GM10248 (cell line): Measurements from ENCODE around the gene RAB44.

Source experiments
- CTCF ChIA-PET: fragments of 300-600 bp; sonication (Branson Sonifier 250); formaldehyde crosslinking; extraction: SDS; loops from one replicate; lab custom pipeline; 2021; ENCODE audit warnings: antibody characterized with exemption; lab: Yijun Ruan, JAX
- POLR2A ChIA-PET: fragments of 350-650 bp; sonication (Branson Sonifier 250); formaldehyde crosslinking; extraction: SDS; loops from one replicate; lab custom pipeline; 2020; ENCODE audit warnings: antibody characterized with exemption; lab: Yijun Ruan, JAX
- DNase-seq: peaks from one replicate; pipeline ENCODE4 v3.0.0; 2012; ENCODE audit errors: extremely low spot score
- TF ChIP-seq, protein P1 (sequence below): IDR thresholded peaks from 2 replicates; pipeline ENCODE4 v1.5.1; 2012; ENCODE audit warnings: mild to moderate bottlenecking, low read depth; ENCODE audit errors: extremely low read depth, missing control alignments, control extremely low read depth

Gene RAB44

DNA sequence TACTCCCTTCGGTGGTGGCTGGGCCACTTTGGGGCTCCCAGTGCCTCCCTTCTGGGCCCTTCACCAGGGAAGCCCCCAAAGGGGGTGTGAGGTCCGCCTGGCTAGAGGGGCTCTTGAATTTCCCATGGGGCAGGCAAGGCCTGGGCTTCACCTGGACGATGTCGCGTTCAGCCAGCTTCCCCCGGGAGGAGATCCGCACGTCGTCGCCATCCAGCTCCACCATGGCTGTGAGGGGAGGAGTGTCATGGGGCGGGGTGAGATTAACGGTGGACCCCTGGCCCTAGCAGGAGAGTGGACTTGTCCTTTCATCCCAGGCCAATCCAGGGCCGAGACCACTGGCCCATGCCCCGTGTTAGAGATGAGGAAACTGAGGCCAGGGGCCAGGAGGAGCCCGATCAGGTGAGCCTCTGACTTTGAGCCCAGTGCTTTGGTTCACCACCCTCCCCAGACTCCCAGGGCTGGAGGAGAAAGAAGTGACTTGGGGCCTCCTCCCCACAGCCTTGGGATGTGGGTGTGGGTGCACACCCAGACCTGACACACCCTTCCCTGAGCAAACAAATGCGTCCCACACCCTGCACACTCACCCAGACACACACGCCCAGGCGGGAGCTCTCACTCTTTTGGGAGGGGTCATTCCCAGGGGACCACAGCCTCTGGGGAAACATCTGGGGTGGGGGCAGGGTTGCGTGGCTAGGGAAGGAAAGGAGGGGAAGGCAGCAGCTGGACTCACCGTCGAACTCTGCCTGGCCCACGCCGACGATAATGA lies 46.1 kb downstream of the RAB44 start:
- TF ChIP-seq, protein P1, sequence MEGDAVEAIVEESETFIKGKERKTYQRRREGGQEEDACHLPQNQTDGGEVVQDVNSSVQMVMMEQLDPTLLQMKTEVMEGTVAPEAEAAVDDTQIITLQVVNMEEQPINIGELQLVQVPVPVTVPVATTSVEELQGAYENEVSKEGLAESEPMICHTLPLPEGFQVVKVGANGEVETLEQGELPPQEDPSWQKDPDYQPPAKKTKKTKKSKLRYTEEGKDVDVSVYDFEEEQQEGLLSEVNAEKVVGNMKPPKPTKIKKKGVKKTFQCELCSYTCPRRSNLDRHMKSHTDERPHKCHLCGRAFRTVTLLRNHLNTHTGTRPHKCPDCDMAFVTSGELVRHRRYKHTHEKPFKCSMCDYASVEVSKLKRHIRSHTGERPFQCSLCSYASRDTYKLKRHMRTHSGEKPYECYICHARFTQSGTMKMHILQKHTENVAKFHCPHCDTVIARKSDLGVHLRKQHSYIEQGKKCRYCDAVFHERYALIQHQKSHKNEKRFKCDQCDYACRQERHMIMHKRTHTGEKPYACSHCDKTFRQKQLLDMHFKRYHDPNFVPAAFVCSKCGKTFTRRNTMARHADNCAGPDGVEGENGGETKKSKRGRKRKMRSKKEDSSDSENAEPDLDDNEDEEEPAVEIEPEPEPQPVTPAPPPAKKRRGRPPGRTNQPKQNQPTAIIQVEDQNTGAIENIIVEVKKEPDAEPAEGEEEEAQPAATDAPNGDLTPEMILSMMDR, result no peak
- DNase-seq, result no peak
- ChIA-PET CTCF (interaction anchor here (9.0 kb wide), 1 partner anchor 15 kb away, joined by 48 read pairs; no protein-coding TSS in a partner anchor), POLR2A (no interaction called here)

DNA sequence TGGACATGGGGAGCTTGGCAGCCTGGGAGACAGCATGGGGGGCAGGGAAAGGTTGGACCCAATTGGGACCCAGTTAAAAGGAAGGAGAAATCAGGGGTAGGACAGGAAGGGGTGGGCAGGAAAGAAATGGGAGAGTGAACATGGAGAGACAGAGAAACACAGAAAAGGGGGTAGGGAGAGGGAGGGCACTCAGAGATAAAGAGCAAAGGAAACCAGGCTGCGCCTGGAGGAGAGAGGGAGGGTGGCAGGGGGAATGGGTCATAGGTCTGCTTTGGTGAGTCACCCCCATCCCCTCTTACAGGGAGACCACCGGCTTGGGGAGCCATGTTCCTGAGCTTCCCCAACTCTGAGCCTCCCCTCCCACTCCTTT lies 46.7 kb downstream of the RAB44 start:
- CTCF ChIA-PET, result interaction anchor here (9.0 kb wide), 1 partner anchor 15 kb away, joined by 48 read pairs; no protein-coding TSS in a partner anchor
- TF ChIP-seq, protein P1, result no peak
- POLR2A ChIA-PET, result no interaction called here

DNA sequence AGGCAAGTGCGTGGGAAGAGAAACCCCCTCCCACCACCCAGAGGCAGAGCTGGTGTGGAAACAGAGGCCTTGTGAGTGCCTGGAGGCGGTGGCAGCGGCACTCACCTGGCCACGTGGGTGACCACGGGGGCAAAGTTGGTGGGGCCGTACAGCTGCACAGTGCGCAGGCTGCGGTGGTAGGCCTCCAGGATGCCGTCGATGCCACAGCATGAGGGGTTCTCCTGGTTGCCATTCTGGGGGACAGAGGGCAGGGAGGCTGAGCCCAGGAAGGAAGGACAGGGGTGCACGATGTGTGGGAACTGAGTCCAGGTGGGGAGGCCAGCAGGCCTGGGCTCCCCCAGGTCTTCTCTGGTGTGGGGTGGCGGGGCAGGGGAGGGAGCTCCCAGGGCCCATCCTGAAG lies 47.7 kb downstream of the RAB44 start:
- CTCF ChIA-PET, result interaction anchor here (0.6 to 9.0 kb wide), 2 partner anchors 14 to 37 kb away, joined by 3 to 48 read pairs; no protein-coding TSS in a partner anchor
- POLR2A ChIA-PET, result no interaction called here
- TF ChIP-seq, protein P1, result no peak
- DNase-seq, result no peak

More for the DNA sequence above, 46.7 kb downstream of the RAB44 start:
- no peak for DNase-seq

DNA sequence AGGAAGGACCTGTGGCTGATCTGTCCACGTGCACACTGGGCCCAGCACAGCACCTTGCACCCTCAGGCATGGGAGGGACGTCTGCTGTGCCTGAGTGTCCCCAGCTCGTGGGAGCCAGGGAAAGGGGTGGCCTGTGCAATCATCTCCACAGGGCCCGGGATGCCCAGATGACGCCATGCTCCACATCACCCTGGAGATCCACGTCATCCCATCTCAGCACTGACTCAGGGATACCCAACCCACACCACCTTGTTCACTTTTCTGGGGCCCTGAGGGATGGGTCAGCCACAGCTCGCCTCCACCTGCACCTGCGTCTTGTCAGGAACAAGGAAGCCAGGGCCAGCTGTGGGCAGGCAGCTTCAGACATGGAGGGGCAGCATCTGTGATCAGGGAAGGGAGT lies 48.2 kb downstream of the RAB44 start:
- no peak for DNase-seq
- ChIA-PET CTCF (interaction anchor here (9.0 kb wide), 1 partner anchor 13 kb away, joined by 48 read pairs; no protein-coding TSS in a partner anchor), POLR2A (no interaction called here)
- TF ChIP-seq, protein P1, result no peak

DNA sequence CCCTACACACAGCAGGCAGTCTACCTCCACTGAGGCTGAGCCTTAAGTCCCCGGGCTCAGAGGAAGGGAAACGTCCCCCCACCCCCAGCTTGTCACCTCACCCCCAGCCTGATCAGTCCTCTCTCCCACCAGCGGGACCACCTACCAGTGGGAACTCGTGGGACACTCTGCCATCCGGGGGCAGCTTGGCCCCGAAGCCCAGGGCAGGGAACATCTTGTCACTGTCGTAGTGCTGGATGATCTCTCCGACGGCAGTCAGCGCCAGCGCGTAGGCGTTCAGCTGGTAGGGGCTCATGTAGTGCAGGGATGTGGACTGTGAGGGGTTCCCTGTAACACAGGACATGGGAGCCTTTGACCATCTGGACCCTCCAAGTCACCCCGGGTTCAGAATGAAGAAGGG lies 48.6 kb downstream of the RAB44 start:
- CTCF ChIA-PET, result interaction anchor here (2.1 to 9.0 kb wide), 2 partner anchors 13 to 22 kb away, joined by 7 to 48 read pairs; no protein-coding TSS in a partner anchor
- POLR2A ChIA-PET, result no interaction called here
- TF ChIP-seq, protein P1, result no peak
- no peak for DNase-seq

DNA sequence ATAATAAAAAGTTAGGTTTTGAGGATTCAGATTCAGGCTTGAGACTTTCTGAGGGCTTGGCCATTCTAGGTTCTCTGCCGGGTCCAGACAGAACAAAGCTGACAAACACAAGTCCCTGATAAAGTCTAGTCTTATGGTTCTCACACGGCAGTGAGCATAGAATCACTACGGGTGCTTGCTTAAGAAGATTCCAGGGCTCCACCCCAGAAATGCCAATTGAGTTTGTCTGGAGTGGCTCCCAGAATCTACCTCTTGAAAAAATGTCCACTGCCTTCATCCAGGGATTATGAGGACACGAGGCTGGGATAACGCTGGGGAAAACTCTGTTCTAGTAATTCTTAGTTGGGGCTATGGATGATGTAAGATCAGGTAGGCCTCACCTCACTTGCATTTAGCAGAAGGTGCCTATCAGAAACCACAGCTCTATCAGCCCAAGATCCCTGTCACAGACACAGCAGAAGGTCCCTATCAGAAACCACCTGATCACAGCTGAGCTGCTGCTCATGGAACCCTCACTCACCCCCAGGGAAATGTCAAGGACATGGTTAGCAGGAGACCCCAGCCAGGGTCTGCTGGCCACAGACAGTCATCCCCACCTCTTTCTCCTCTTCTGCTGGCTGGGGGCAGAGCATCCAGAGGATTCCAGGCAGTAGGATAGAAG lies 52.3 kb downstream of the RAB44 start:
- CTCF ChIA-PET, result interaction anchor here (9.0 to 25.8 kb wide), 2 partner anchors 9 to 27 kb away, joined by 48 to 596 read pairs; no protein-coding TSS in a partner anchor
- TF ChIP-seq, protein P1, result no peak
- POLR2A ChIA-PET, result no interaction called here
- no peak for DNase-seq
